ENCODE measurements around the gene TMEM63A.

- no peak for TF ChIP-seq CTCF (IDR thresholded peaks at IDR 0.05)
- no peak for TF ChIP-seq POLR2A (IDR thresholded peaks at IDR 0.05)
These were observed 32.3 kb downstream of the TMEM63A start for GRCh38 chr1:225849925-225850324.
